GM19468 (cell line): ENCODE results near the gene GRIK2.

Source experiments
- ATAC-seq: cut with Tn5 transposase; IDR thresholded peaks from one replicate; pipeline ENCODE4 v1.9.1; 2021; ENCODE audit warnings: mild to moderate bottlenecking, moderate library complexity, moderate number of reproducible peaks; ENCODE audit not compliant: unreplicated experiment; ENCODE audit errors: extremely low read depth

GRIK2 gene

GRCh38 chr6:101758368-101758767, 364.9 kb downstream of the GRIK2 start:
- no peak for ATAC-seq

GRCh38 chr6:101760843-101761621, 367.5 kb downstream of the GRIK2 start:
- ATAC-seq: no peak

- ATAC-seq: no peak
Observed at GRCh38 chr6:101762851-101763250, 369.3 kb downstream of the GRIK2 start.

- ATAC-seq: no peak
Observed at GRCh38 chr6:101765281-101765680, 371.8 kb downstream of the GRIK2 start.

- ATAC-seq: no peak
Observed at GRCh38 chr6:101770116-101770515, 376.6 kb downstream of the GRIK2 start.

GRCh38 chr6:101776919-101777350, 383.4 kb downstream of the GRIK2 start:
- ATAC-seq: no peak

- ATAC-seq: no peak
Observed at GRCh38 chr6:101777646-101778045, 384.1 kb downstream of the GRIK2 start.

- no peak for ATAC-seq
Observed at GRCh38 chr6:101779051-101779844, 385.7 kb downstream of the GRIK2 start.

GRCh38 chr6:101783287-101783686, 389.8 kb downstream of the GRIK2 start:
- no peak for ATAC-seq

GRCh38 chr6:101784094-101784493, 390.6 kb downstream of the GRIK2 start:
- ATAC-seq: no peak

- ATAC-seq: no peak
Observed at GRCh38 chr6:101799531-101799930, 406.0 kb downstream of the GRIK2 start.

GRCh38 chr6:101800598-101800997, 407.1 kb downstream of the GRIK2 start:
- no peak for ATAC-seq

- ATAC-seq: no peak
Observed at GRCh38 chr6:101803136-101803535, 409.6 kb downstream of the GRIK2 start.

GRCh38 chr6:101806241-101806640, 412.7 kb downstream of the GRIK2 start:
- ATAC-seq: no peak

GRCh38 chr6:101811108-101811507, 417.6 kb downstream of the GRIK2 start:
- no peak for ATAC-seq

- ATAC-seq: no peak
Observed at GRCh38 chr6:101816716-101817115, 423.2 kb downstream of the GRIK2 start.

- ATAC-seq: no peak
Observed at GRCh38 chr6:101818051-101818450, 424.5 kb downstream of the GRIK2 start.

GRCh38 chr6:101824551-101825345, 431.2 kb downstream of the GRIK2 start:
- no peak for ATAC-seq

- no peak for ATAC-seq
Observed at GRCh38 chr6:101826269-101826668, 432.8 kb downstream of the GRIK2 start.

GRCh38 chr6:101826678-101827077, 433.2 kb downstream of the GRIK2 start:
- ATAC-seq: no peak
